Activated T-helper 1 cell treated with anti-CD3 and anti-CD28 coated beads, Interleukin-12 subunit alpha, Interleukin-12 subunit beta, Interleukin-2, Interleukin-4 antibody, amounts not matched to agents 30 ng/mL and 10 ng/mL and 1 ng/mL, durations not matched to agents 14 hours and 24 hours and 36 hours (primary cell): ENCODE measurements around the gene FAM110A. TPM values are rescaled to one million over a fixed set of nuclear protein-coding genes. Genes with fewer than 3 reads are reported as not detected.
"Not testable (repeated sequence)": the region's sequence is repeated elsewhere in the genome, so short reads cannot be mapped to it uniquely, and the experiment has no call there.

Source experiments
- DNase-seq: peaks from one replicate; pipeline ENCODE4 v3.0.0; 2021; ENCODE audit warnings: low spot score
- H3K27ac Mint-ChIP-seq: one replicate; pipeline ENCODE4 v1.8.0; 2021; ENCODE audit warnings: mild to moderate bottlenecking, mixed read lengths
- H3K27me3 Mint-ChIP-seq: one replicate; pipeline ENCODE4 v1.8.0; 2022; ENCODE audit warnings: mild to moderate bottlenecking, moderate library complexity, mixed read lengths; ENCODE audit not compliant: insufficient read depth
- H3K36me3 Mint-ChIP-seq: one replicate; pipeline ENCODE4 v1.8.0; 2021; ENCODE audit warnings: low read depth, mixed read lengths
- H3K4me1 Mint-ChIP-seq: one replicate; pipeline ENCODE4 v1.8.0; 2021; ENCODE audit warnings: low read depth, mixed read lengths
- H3K4me3 Mint-ChIP-seq: one replicate; pipeline ENCODE4 v1.8.0; 2021; ENCODE audit warnings: mild to moderate bottlenecking, moderate library complexity, mixed read lengths
- H3K9me3 Mint-ChIP-seq: one replicate; pipeline ENCODE4 v1.8.0; 2021; ENCODE audit warnings: mixed read lengths
- intact Hi-C: fragments of 100-400 bp; cut with micrococcal nuclease; formaldehyde crosslinking; loops from one replicate; pipeline ENCODE4 v1.15.1; 2024
- total RNA-seq: library from RNA; stranded (reverse); gene quantifications from 2 replicates; pipeline ENCODE4 v1.2.3, GENCODE V29; 2022

The FAM110A gene
- total RNA-seq, 1 donor from 2014 or later = 21.1 TPM

GRCh38 chr20:889106-889505 lies 55.6 kb downstream of the FAM110A start:
- intact Hi-C loops = loop anchor here (5.0 kb wide), 1 partner anchor 72 kb away; no protein-coding TSS in a partner anchor
- no peaks in the 10 kb centered on the region for H3K4me1 Mint-ChIP-seq
- no peak overlapping the region for H3K4me3 Mint-ChIP-seq
- H3K36me3 Mint-ChIP-seq = no peaks in the 10 kb centered on the region
- H3K27me3 Mint-ChIP-seq = peaks cover 23% of the 10 kb centered on the region
- H3K27ac Mint-ChIP-seq = no peak overlapping the region
- H3K9me3 Mint-ChIP-seq = no peaks in the 10 kb centered on the region
- DNase-seq = no peak

GRCh38 chr20:889932-890463 lies 56.5 kb downstream of the FAM110A start:
- no peaks in the 10 kb centered on the region for H3K9me3 Mint-ChIP-seq
- H3K27me3 Mint-ChIP-seq = peaks cover 23% of the 10 kb centered on the region
- no peak overlapping the region for H3K4me3 Mint-ChIP-seq
- DNase-seq = no peak
- H3K27ac Mint-ChIP-seq = no peak overlapping the region
- no peaks in the 10 kb centered on the region for H3K36me3 Mint-ChIP-seq
- intact Hi-C loops = loop anchor here (5.0 kb wide), 1 partner anchor 73 kb away; no protein-coding TSS in a partner anchor
- no peaks in the 10 kb centered on the region for H3K4me1 Mint-ChIP-seq

GRCh38 chr20:890666-891057 lies 57.1 kb downstream of the FAM110A start:
- no peak overlapping the region for H3K27ac Mint-ChIP-seq
- no peaks in the 10 kb centered on the region for H3K36me3 Mint-ChIP-seq
- H3K4me1 Mint-ChIP-seq = no peaks in the 10 kb centered on the region
- peaks cover 18% of the 10 kb centered on the region for H3K27me3 Mint-ChIP-seq
- no peaks in the 10 kb centered on the region for H3K9me3 Mint-ChIP-seq
- intact Hi-C loops = no loop called here
- H3K4me3 Mint-ChIP-seq = no peak overlapping the region
- no peak for DNase-seq

- Mint-ChIP-seq H3K4me3 (no peak overlapping the region), H3K27me3 (peaks cover 14% of the 10 kb centered on the region), H3K27ac (no peak overlapping the region), H3K36me3 (no peaks in the 10 kb centered on the region), H3K9me3 (no peaks in the 10 kb centered on the region), H3K4me1 (no peaks in the 10 kb centered on the region)
- intact Hi-C loops = no loop called here
- no peak for DNase-seq
Measured at GRCh38 chr20:891058-891705, 57.7 kb downstream of the FAM110A start.

- Mint-ChIP-seq H3K4me1 (no peaks in the 10 kb centered on the region), H3K9me3 (no peaks in the 10 kb centered on the region), H3K4me3 (no peak overlapping the region), H3K27me3 (peaks cover 12% of the 10 kb centered on the region), H3K27ac (no peak overlapping the region), H3K36me3 (no peaks in the 10 kb centered on the region)
- intact Hi-C loops = no loop called here
- no peak for DNase-seq
Measured at GRCh38 chr20:891706-892080, 58.2 kb downstream of the FAM110A start.

GRCh38 chr20:892371-892770 lies 58.9 kb downstream of the FAM110A start:
- H3K4me1 Mint-ChIP-seq, DNase-seq, H3K27me3 Mint-ChIP-seq, H3K4me3 Mint-ChIP-seq, H3K36me3 Mint-ChIP-seq, H3K9me3 Mint-ChIP-seq, H3K27ac Mint-ChIP-seq, intact Hi-C loops: not testable (repeated sequence)

Other genes starting within 250 kb of the FAM110A start
- 0.13 TPM in 1 of 2 replicates, not detected in the other for gene TCF15, start 223.4 kb upstream of the FAM110A start, total RNA-seq
- gene SRXN1, start 180.5 kb upstream of the FAM110A start, total RNA-seq = 28.8 and 30.2 TPM in 2 replicates
- gene SCRT2, start 157.9 kb upstream of the FAM110A start, total RNA-seq = not detected in 2 replicates
- gene SLC52A3, start 65.2 kb upstream of the FAM110A start, total RNA-seq = not detected in 2 replicates
- not detected in 2 replicates for gene ANGPT4, start 82.6 kb downstream of the FAM110A start, total RNA-seq
- not detected in 2 replicates for gene RSPO4, start 168.6 kb downstream of the FAM110A start, total RNA-seq